WTC11 (cell line): ENCODE measurements around the gene AATK. TPM values are rescaled to one million over a fixed set of nuclear protein-coding genes. Genes with fewer than 3 reads are reported as not detected.

Source experiments
- ATAC-seq: fragments of 200-7000 bp; cut with Tn5 transposase; 2 replicates; pipeline ENCODE4 v1.10.0; 2021; ENCODE audit warnings: mild to moderate bottlenecking, moderate library complexity
- CTCF ChIA-PET: fragments of 300-600 bp; sonication (Branson Sonifier 250); formaldehyde crosslinking; loops from one replicate; lab custom pipeline; 2021; ENCODE audit warnings: antibody characterized with exemption; lab: Charles Lee
- POLR2A ChIA-PET: fragments of 350-600 bp; sonication (Branson Sonifier 250); formaldehyde crosslinking; loops from one replicate; lab custom pipeline; 2021; ENCODE audit warnings: antibody characterized with exemption; lab: Charles Lee
- DNase-seq: peaks from one replicate; pipeline ENCODE4 v3.0.0; 2021; ENCODE audit warnings: low spot score
- H3K27ac Mint-ChIP-seq: 2 replicates; pipeline ENCODE4 v1.8.0; 2021; ENCODE audit warnings: mixed read lengths
- H3K27me3 Mint-ChIP-seq: 2 replicates; pipeline ENCODE4 v1.8.0; 2021; ENCODE audit warnings: low read depth, mild to moderate bottlenecking, moderate library complexity, mixed read lengths
- H3K36me3 Mint-ChIP-seq: 2 replicates; pipeline ENCODE4 v1.8.0; 2021; ENCODE audit warnings: mixed read lengths
- H3K4me1 Mint-ChIP-seq: 2 replicates; pipeline ENCODE4 v1.8.0; 2022; ENCODE audit warnings: mixed read lengths
- H3K4me3 Mint-ChIP-seq: 2 replicates; pipeline ENCODE4 v1.8.0; 2021; ENCODE audit warnings: mild to moderate bottlenecking, moderate library complexity, mixed read lengths
- H3K9me3 Mint-ChIP-seq: 2 replicates; pipeline ENCODE4 v1.8.0; 2021; ENCODE audit warnings: mixed read lengths
- ARID4B ChIP-seq: sonication (generic); formaldehyde crosslinking; IDR thresholded peaks from 2 replicates; pipeline ENCODE4 v1.8.0; 2023; ENCODE audit warnings: missing genetic modification reagents, mild to moderate bottlenecking, borderline replicate concordance
- CBFB ChIP-seq: sonication (generic); formaldehyde crosslinking; IDR thresholded peaks from 2 replicates; pipeline ENCODE4 v1.8.1; 2022; ENCODE audit warnings: mild to moderate bottlenecking, low read depth, missing genetic modification reagents
- CDX4 ChIP-seq: fragments of 250-450 bp; sonication (Bioruptor Pico); IDR thresholded peaks from 2 replicates; pipeline ENCODE4 v1.9.0; 2021; ENCODE audit warnings: moderate library complexity, mild to moderate bottlenecking, inconsistent platforms, borderline replicate concordance
- ESRRA ChIP-seq: sonication (generic); formaldehyde crosslinking; IDR thresholded peaks from 2 replicates; pipeline ENCODE4 v1.8.1; 2022; ENCODE audit warnings: mild to moderate bottlenecking, missing genetic modification reagents, borderline replicate concordance
- GRHL2 ChIP-seq: fragments of 250-450 bp; sonication (Bioruptor Pico); IDR thresholded peaks from 2 replicates; pipeline ENCODE4 v1.8.0; 2022; ENCODE audit warnings: mild to moderate bottlenecking, moderate library complexity; ENCODE audit not compliant: insufficient replicate concordance, severe bottlenecking
- GTF2I ChIP-seq: fragments of 250-450 bp; sonication (Bioruptor Pico); conservative IDR thresholded peaks from 2 replicates; pipeline ENCODE4 v1.4.0; 2021; ENCODE audit warnings: mild to moderate bottlenecking
- HMGA2 ChIP-seq: fragments of 250-450 bp; sonication (Bioruptor Pico); IDR thresholded peaks from 2 replicates; pipeline ENCODE4 v1.4.0; 2021; ENCODE audit warnings: mild to moderate bottlenecking, moderate library complexity
- IRF2 ChIP-seq: sonication (generic); formaldehyde crosslinking; IDR thresholded peaks from 2 replicates; pipeline ENCODE4 v1.8.0; 2022; ENCODE audit warnings: low read depth, missing genetic modification reagents, borderline replicate concordance
- JUN ChIP-seq: sonication (generic); formaldehyde crosslinking; IDR thresholded peaks from 2 replicates; pipeline ENCODE4 v1.8.0; 2023; ENCODE audit warnings: mild to moderate bottlenecking, missing genetic modification reagents
- MXD4 ChIP-seq: fragments of 250-450 bp; sonication (Bioruptor Pico); IDR thresholded peaks from 2 replicates; pipeline ENCODE4 v1.8.0; 2021; ENCODE audit warnings: mild to moderate bottlenecking, moderate library complexity, borderline replicate concordance
- NFE2L1 ChIP-seq: sonication (generic); formaldehyde crosslinking; IDR thresholded peaks from 2 replicates; pipeline ENCODE4 v1.8.1; 2023; ENCODE audit warnings: missing genetic modification reagents
- NFYB ChIP-seq: sonication (generic); formaldehyde crosslinking; conservative IDR thresholded peaks from 2 replicates; pipeline ENCODE4 v1.8.0; 2022; ENCODE audit warnings: low read depth, missing genetic modification reagents
- NR1H2 ChIP-seq: sonication (generic); formaldehyde crosslinking; IDR thresholded peaks from 2 replicates; pipeline ENCODE4 v1.9.0; 2021; ENCODE audit warnings: mild to moderate bottlenecking, moderate library complexity, missing genetic modification reagents
- PRRX2 ChIP-seq: fragments of 250-450 bp; sonication (Bioruptor Pico); IDR thresholded peaks from 2 replicates; pipeline ENCODE4 v1.8.0; 2021; ENCODE audit warnings: mild to moderate bottlenecking
- TCF7 ChIP-seq: sonication (generic); formaldehyde crosslinking; IDR thresholded peaks from 2 replicates; pipeline ENCODE4 v1.8.0; 2022; ENCODE audit warnings: mild to moderate bottlenecking, low read depth, missing genetic modification reagents, moderate library complexity
- ZNF317 ChIP-seq: sonication (generic); formaldehyde crosslinking; IDR thresholded peaks from 2 replicates; pipeline ENCODE4 v1.8.1; 2023; ENCODE audit warnings: low read depth, mild to moderate bottlenecking, moderate library complexity, missing genetic modification reagents, borderline replicate concordance
- total RNA-seq: library from RNA; stranded (reverse); gene quantifications from 3 replicates; pipeline ENCODE4 v1.2.3, GENCODE V29; 2021
- TF ChIP-seq, protein P1 (sequence below): fragments of 250-450 bp; sonication (Bioruptor Pico); IDR thresholded peaks from 2 replicates; pipeline ENCODE4 v1.9.0; 2021; ENCODE audit warnings: mild to moderate bottlenecking
- TF ChIP-seq, protein P2 (sequence below): fragments of 250-450 bp; sonication (Bioruptor Pico); IDR thresholded peaks from 2 replicates; pipeline ENCODE4 v2.1.2; 2022; ENCODE audit warnings: mild to moderate bottlenecking, moderate library complexity

Gene AATK
- total RNA-seq, 1 experiment from 2014 or later = 2.9 TPM

- Mint-ChIP-seq H3K4me3 (no peak overlapping the region), H3K27me3 (no peaks in the 10 kb centered on the region), H3K27ac (no peak overlapping the region), H3K4me1 (peaks cover 3% of the 10 kb centered on the region; the same call in 1 of the 2 replicates), H3K9me3 (no peaks in the 10 kb centered on the region), H3K36me3 (no peaks in the 10 kb centered on the region)
- POLR2A ChIA-PET = no interaction called here
- CTCF ChIA-PET = interaction anchor here (1.8 to 2.0 kb wide), 2 partner anchors 33 to 46 kb away, joined by 4 to 8 read pairs; no protein-coding TSS in a partner anchor
- no peak for DNase-seq
- ATAC-seq = no peak
- TF ChIP-seq IRF2 (CRISPR knock-in tag) (no peak), CDX4 (CRISPR knock-in tag) (no peak), ARID4B (CRISPR knock-in tag) (no peak), ZNF317 (CRISPR knock-in tag) (no peak), ESRRA (no peak), NR1H2 (CRISPR knock-in tag) (no peak), GTF2I (CRISPR knock-in tag) (no peak), JUN (CRISPR knock-in tag) (no peak), TCF7 (CRISPR knock-in tag) (no peak)
- TF ChIP-seq, protein P1, sequence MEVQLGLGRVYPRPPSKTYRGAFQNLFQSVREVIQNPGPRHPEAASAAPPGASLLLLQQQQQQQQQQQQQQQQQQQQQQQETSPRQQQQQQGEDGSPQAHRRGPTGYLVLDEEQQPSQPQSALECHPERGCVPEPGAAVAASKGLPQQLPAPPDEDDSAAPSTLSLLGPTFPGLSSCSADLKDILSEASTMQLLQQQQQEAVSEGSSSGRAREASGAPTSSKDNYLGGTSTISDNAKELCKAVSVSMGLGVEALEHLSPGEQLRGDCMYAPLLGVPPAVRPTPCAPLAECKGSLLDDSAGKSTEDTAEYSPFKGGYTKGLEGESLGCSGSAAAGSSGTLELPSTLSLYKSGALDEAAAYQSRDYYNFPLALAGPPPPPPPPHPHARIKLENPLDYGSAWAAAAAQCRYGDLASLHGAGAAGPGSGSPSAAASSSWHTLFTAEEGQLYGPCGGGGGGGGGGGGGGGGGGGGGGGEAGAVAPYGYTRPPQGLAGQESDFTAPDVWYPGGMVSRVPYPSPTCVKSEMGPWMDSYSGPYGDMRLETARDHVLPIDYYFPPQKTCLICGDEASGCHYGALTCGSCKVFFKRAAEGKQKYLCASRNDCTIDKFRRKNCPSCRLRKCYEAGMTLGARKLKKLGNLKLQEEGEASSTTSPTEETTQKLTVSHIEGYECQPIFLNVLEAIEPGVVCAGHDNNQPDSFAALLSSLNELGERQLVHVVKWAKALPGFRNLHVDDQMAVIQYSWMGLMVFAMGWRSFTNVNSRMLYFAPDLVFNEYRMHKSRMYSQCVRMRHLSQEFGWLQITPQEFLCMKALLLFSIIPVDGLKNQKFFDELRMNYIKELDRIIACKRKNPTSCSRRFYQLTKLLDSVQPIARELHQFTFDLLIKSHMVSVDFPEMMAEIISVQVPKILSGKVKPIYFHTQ (CRISPR knock-in tag) = no peak
Measured at GRCh38 chr17:81069135-81069645, 96.8 kb downstream of the AATK start.

DNA sequence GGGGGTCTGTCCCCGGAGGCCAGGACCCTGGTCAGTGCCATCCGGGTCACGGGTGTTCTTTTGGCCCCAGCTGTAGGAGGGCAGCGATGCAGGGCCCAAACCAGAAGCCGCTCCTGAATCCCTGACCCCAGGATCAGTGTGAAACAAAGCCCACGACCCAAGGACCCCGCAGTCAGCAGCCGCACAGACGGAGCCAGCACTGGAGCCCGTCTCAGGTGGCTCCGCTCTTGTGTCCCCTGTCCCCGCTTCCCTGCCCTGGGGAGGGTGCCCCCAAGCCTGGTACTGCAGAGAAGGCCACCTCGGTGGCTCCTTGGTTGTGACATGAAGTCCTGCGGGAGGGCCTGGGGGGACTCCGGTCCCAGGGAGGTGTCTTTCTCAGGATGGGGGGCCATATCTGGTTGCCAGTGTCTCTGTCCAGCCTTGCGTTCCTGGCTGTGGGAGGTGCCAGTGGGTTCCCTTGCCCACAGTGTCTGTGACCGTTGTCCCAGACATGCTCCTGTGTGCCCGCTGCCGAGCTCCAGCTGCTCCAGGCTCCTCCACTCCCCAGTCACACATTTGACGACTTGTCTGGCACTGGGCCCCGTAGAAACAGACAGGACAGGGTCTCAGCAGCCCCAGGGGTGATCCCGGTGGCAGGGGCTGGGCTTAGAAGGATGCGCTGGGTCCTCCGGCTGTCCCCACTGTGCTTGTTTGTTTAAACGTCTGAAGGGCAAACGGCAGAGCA is 97.4 kb downstream of the AATK start:
- H3K4me1 Mint-ChIP-seq = peaks cover 5% of the 10 kb centered on the region
- ATAC-seq = no peak
- H3K36me3 Mint-ChIP-seq = no peaks in the 10 kb centered on the region
- CTCF ChIA-PET = interaction anchor here (1.5 to 2.0 kb wide), 3 partner anchors 33 to 45 kb away, joined by 3 to 8 read pairs (median 4); no protein-coding TSS in a partner anchor
- H3K27me3 Mint-ChIP-seq = no peaks in the 10 kb centered on the region
- no peak overlapping the region for H3K27ac Mint-ChIP-seq
- no peak for DNase-seq
- POLR2A ChIA-PET = no interaction called here
- TF ChIP-seq NFE2L1 (CRISPR knock-in tag) = no peak
- TF ChIP-seq MXD4 (CRISPR knock-in tag) = no peak
- TF ChIP-seq NFYB (CRISPR knock-in tag) = no peak
- no peak for TF ChIP-seq HMGA2 (CRISPR knock-in tag)
- no peak for TF ChIP-seq PRRX2 (CRISPR knock-in tag)
- TF ChIP-seq GTF2I (CRISPR knock-in tag) = no peak
- TF ChIP-seq IRF2 (CRISPR knock-in tag) = no peak
- TF ChIP-seq, protein P2, sequence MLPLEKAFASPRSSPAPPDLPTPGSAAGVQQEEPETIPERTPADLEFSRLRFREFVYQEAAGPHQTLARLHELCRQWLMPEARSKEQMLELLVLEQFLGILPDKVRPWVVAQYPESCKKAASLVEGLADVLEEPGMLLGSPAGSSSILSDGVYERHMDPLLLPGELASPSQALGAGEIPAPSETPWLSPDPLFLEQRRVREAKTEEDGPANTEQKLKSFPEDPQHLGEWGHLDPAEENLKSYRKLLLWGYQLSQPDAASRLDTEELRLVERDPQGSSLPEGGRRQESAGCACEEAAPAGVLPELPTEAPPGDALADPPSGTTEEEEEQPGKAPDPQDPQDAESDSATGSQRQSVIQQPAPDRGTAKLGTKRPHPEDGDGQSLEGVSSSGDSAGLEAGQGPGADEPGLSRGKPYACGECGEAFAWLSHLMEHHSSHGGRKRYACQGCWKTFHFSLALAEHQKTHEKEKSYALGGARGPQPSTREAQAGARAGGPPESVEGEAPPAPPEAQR (CRISPR knock-in tag) = no peak
- no peak for TF ChIP-seq CBFB (CRISPR knock-in tag)
- TF ChIP-seq GRHL2 = no peak
- no peak overlapping the region for H3K4me3 Mint-ChIP-seq
- H3K9me3 Mint-ChIP-seq = no peaks in the 10 kb centered on the region
